Lower leg skin (tissue), 3 donors: ENCODE data around the gene SRD5A1.

ENCODE experiments used
- POLR2A ChIP-seq, 2 donors: fragments of 450-650 bp; IDR thresholded peaks; one replicate each; pipeline ENCODE4 v1.6.1; 2016 to 2017; ENCODE audit warnings: antibody characterized with exemption in 2 of 2, mild to moderate bottlenecking in 1 of 2, moderate library complexity in 1 of 2
- TF ChIP-seq, protein P1 (sequence below), 3 donors: fragments of 450-650 bp; IDR thresholded peaks; one replicate each; pipeline ENCODE4 v1.5.1; 2016; ENCODE audit warnings: antibody characterized with exemption in 3 of 3, mild to moderate bottlenecking in 3 of 3, moderate library complexity in 2 of 3

DNA sequence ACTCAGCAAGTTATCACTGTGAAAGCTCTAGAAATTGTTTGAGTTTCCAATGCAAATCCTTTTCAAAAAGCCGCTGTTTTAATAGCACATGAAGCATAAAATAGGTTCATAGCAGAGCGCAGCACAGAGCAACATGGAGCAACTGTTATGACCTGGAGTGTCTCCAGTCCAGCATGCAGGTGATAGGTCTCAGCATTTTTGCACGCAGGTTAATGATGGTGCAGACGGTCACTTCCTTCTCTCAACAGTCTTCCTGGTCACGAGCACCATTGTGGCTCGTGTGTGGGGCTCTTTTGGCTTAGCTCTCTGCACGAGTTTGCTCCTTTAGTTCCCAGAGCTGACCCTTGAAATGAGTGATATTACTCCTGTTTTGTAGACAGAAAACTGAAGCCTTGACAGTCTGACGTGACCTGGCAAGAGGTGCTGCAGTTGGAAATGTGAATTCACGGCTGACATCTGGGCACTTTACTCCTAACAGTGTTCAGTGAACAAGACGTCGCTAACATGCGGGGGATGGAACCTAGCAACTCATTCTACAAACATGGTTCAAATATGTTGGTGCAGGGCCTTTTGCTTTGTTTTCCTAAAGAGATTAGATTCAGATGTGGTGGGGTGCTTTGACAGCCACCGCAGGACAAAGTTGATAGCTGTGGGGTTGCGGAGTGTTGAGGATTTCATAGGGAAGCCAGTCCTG, 90.0 kb downstream of the SRD5A1 start:
- TF ChIP-seq, protein P1, sequence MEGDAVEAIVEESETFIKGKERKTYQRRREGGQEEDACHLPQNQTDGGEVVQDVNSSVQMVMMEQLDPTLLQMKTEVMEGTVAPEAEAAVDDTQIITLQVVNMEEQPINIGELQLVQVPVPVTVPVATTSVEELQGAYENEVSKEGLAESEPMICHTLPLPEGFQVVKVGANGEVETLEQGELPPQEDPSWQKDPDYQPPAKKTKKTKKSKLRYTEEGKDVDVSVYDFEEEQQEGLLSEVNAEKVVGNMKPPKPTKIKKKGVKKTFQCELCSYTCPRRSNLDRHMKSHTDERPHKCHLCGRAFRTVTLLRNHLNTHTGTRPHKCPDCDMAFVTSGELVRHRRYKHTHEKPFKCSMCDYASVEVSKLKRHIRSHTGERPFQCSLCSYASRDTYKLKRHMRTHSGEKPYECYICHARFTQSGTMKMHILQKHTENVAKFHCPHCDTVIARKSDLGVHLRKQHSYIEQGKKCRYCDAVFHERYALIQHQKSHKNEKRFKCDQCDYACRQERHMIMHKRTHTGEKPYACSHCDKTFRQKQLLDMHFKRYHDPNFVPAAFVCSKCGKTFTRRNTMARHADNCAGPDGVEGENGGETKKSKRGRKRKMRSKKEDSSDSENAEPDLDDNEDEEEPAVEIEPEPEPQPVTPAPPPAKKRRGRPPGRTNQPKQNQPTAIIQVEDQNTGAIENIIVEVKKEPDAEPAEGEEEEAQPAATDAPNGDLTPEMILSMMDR (IDR thresholded peaks at IDR 0.05), result no peak
- TF ChIP-seq POLR2A (IDR thresholded peaks at IDR 0.05), result no peak
